ENCODE data around the gene NTN1.

NTN1 gene

GRCh38 chr17:9209347-9209746 lies 188.0 kb downstream of the NTN1 start:
- Histone ChIP-seq H3K27me3 (peaks cover 0 to 9% (median 0%) of the 10 kb centered on the region in 11 experiments; a peak in 2 of 22 replicates), H3K4me2 (peak overlapping the region in 5 of 11 experiments; percentile 7 to 87 (median 80); a peak in 7 of 22 replicates), H3K9me3 (replicated peaks in 1 of 11) (peaks cover 0 to 10% (median 3%) of the 10 kb centered on the region in 11 experiments; a peak in 11 of 22 replicates), H3K9ac (no peak overlapping the region), H4K20me1 (peaks cover 0 to 4% (median 0%) of the 10 kb centered on the region in 11 experiments; a peak in 1 of 22 replicates), H3K4me3 (no peak overlapping the region), H3K27ac (no peak overlapping the region), H3K4me1 (peaks cover 38 to 79% (median 63%) of the 10 kb centered on the region in 10 experiments), H3K36me3 (no peaks in the 10 kb centered on the region)
- no peak for TF ChIP-seq Cebpa-rat (IDR thresholded peaks at IDR 0.05)

- peaks cover 0 to 16% (median 8%) of the 10 kb centered on the region in 11 experiments; a peak in 19 of 22 replicates for H3K9me3 ChIP-seq (replicated peaks in 1 of 11)
- H3K9ac ChIP-seq, result no peak overlapping the region
- H3K4me1 ChIP-seq, result peaks cover 32 to 74% (median 58%) of the 10 kb centered on the region in 10 experiments
- no peaks in the 10 kb centered on the region for H3K36me3 ChIP-seq
- no peak overlapping the region for H3K4me3 ChIP-seq
- TF ChIP-seq Cebpa-rat (IDR thresholded peaks at IDR 0.05), result no peak
- peaks cover 0 to 9% (median 0%) of the 10 kb centered on the region in 11 experiments; a peak in 2 of 22 replicates for H3K27me3 ChIP-seq
- H4K20me1 ChIP-seq, result peaks cover 0 to 4% (median 0%) of the 10 kb centered on the region in 11 experiments; a peak in 1 of 22 replicates
- no peak overlapping the region for H3K27ac ChIP-seq
- peak overlapping the region in 4 of 11 experiments; percentile 77 to 87 (median 81); a peak in 5 of 22 replicates for H3K4me2 ChIP-seq
These were observed 188.6 kb downstream of the NTN1 start for GRCh38 chr17:9209781-9210370.

- Histone ChIP-seq H3K4me3 (no peak overlapping the region), H3K4me2 (peak overlapping the region in 10 of 11 experiments; percentile 17 to 87 (median 55); a peak in 21 of 22 replicates), H4K20me1 (no peaks in the 10 kb centered on the region; a peak in 1 of 22 replicates), H3K27ac (no peak overlapping the region), H3K27me3 (peaks cover 0 to 7% (median 0%) of the 10 kb centered on the region in 11 experiments; a peak in 2 of 22 replicates), H3K9me3 (replicated peaks in 1 of 11) (peaks cover 13 to 29% (median 22%) of the 10 kb centered on the region in 11 experiments), H3K4me1 (peaks cover 21 to 60% (median 44%) of the 10 kb centered on the region in 10 experiments), H3K9ac (no peak overlapping the region), H3K36me3 (no peaks in the 10 kb centered on the region)
- no peak for TF ChIP-seq Cebpa-rat (IDR thresholded peaks at IDR 0.05)
These were observed 189.9 kb downstream of the NTN1 start for GRCh38 chr17:9211133-9211765.

GRCh38 chr17:9212376-9213302 lies 191.3 kb downstream of the NTN1 start:
- Histone ChIP-seq H4K20me1 (no peaks in the 10 kb centered on the region; a peak in 1 of 22 replicates), H3K9ac (no peak overlapping the region), H3K4me1 (peaks cover 10 to 46% (median 30%) of the 10 kb centered on the region in 10 experiments; a peak in 18 of 20 replicates), H3K36me3 (no peaks in the 10 kb centered on the region), H3K9me3 (replicated peaks in 1 of 11) (peaks cover 22 to 41% (median 33%) of the 10 kb centered on the region in 11 experiments), H3K4me2 (peak overlapping the region in 2 of 11 experiments; percentile 51 to 55; a peak in 1 of 22 replicates), H3K4me3 (no peak overlapping the region), H3K27me3 (no peaks in the 10 kb centered on the region), H3K27ac (no peak overlapping the region)
- no peak for TF ChIP-seq Cebpa-rat (IDR thresholded peaks at IDR 0.05)

GRCh38 chr17:9213303-9213640 lies 192.0 kb downstream of the NTN1 start:
- Histone ChIP-seq H3K27ac (no peak overlapping the region), H3K4me3 (no peak overlapping the region), H3K27me3 (no peaks in the 10 kb centered on the region), H3K4me1 (peaks cover 10 to 40% (median 26%) of the 10 kb centered on the region in 10 experiments; a peak in 18 of 20 replicates), H3K9ac (no peak overlapping the region), H4K20me1 (no peaks in the 10 kb centered on the region; a peak in 1 of 22 replicates), H3K9me3 (replicated peaks in 1 of 11) (peaks cover 22 to 45% (median 33%) of the 10 kb centered on the region in 11 experiments), H3K4me2 (no peak overlapping the region), H3K36me3 (no peaks in the 10 kb centered on the region)
- TF ChIP-seq Cebpa-rat (IDR thresholded peaks at IDR 0.05), result no peak

GRCh38 chr17:9215465-9215864 lies 194.2 kb downstream of the NTN1 start:
- peaks cover 22 to 45% (median 33%) of the 10 kb centered on the region in 11 experiments for H3K9me3 ChIP-seq (replicated peaks in 1 of 11)
- no peak overlapping the region for H3K27ac ChIP-seq
- no peak overlapping the region for H3K4me3 ChIP-seq
- no peak overlapping the region for H3K4me2 ChIP-seq
- no peaks in the 10 kb centered on the region; a peak in 1 of 22 replicates for H4K20me1 ChIP-seq
- no peak for TF ChIP-seq Cebpa-rat (IDR thresholded peaks at IDR 0.05)
- no peaks in the 10 kb centered on the region for H3K27me3 ChIP-seq
- H3K4me1 ChIP-seq, result peaks cover 10 to 18% (median 15%) of the 10 kb centered on the region in 10 experiments; a peak in 18 of 20 replicates
- no peak overlapping the region for H3K9ac ChIP-seq
- H3K36me3 ChIP-seq, result no peaks in the 10 kb centered on the region

- no peak for TF ChIP-seq Cebpa-rat (IDR thresholded peaks at IDR 0.05)
- H3K27ac ChIP-seq, result no peak overlapping the region
- H3K9me3 ChIP-seq (replicated peaks in 1 of 11), result peaks cover 22 to 45% (median 33%) of the 10 kb centered on the region in 11 experiments
- no peak overlapping the region for H3K9ac ChIP-seq
- no peak overlapping the region for H3K4me3 ChIP-seq
- no peaks in the 10 kb centered on the region for H3K36me3 ChIP-seq
- H3K4me2 ChIP-seq, result no peak overlapping the region
- H4K20me1 ChIP-seq, result no peaks in the 10 kb centered on the region; a peak in 1 of 22 replicates
- peaks cover 0 to 3% (median 0%) of the 10 kb centered on the region in 10 experiments; a peak in 1 of 20 replicates for H3K4me1 ChIP-seq
- no peaks in the 10 kb centered on the region for H3K27me3 ChIP-seq
These were observed 196.1 kb downstream of the NTN1 start for GRCh38 chr17:9217151-9218056.
